BLaER1 treated with 17β-estradiol and CSF1 and Interleukin-3, amounts not matched to agents 10 nM and 100 nM (cell line): ENCODE results near the gene RPN2.

ENCODE experiments used
- H3K27ac ChIP-seq, 11 experiments: shearing (Covaris generic); formaldehyde crosslinking; 2 replicates each; pipeline ENCODE4 v1.8.1; 2022
- H3K27me3 ChIP-seq, 11 experiments: shearing (Covaris generic); formaldehyde crosslinking; 2 replicates each; pipeline ENCODE4 v1.8.1; 2022
- H3K36me3 ChIP-seq, 11 experiments: shearing (Covaris generic); formaldehyde crosslinking; 2 replicates each; pipeline ENCODE4 v1.8.1; 2022
- H3K4me1 ChIP-seq, 10 experiments: shearing (Covaris generic); formaldehyde crosslinking; 2 replicates each; pipeline ENCODE4 v1.8.1; 2022
- H3K4me2 ChIP-seq, 11 experiments: shearing (Covaris generic); formaldehyde crosslinking; 2 replicates each; pipeline ENCODE4 v1.8.1; 2022
- H3K4me3 ChIP-seq, 10 experiments: shearing (Covaris generic); formaldehyde crosslinking; 2 replicates each; pipeline ENCODE4 v1.8.1; 2022
- H3K9ac ChIP-seq, 11 experiments: shearing (Covaris generic); formaldehyde crosslinking; 2 replicates each; pipeline ENCODE4 v1.8.1; 2022
- H3K9me3 ChIP-seq, 11 experiments: shearing (Covaris generic); formaldehyde crosslinking; replicated peaks in 1 of 11; 2 replicates each; pipeline ENCODE4 v1.8.1; 2022
- H4K20me1 ChIP-seq, 11 experiments: shearing (Covaris generic); formaldehyde crosslinking; 2 replicates each; pipeline ENCODE4 v1.8.1; 2022
- Cebpa-rat ChIP-seq, 11 experiments: shearing (Covaris generic); IDR thresholded peaks; 2 replicates each; pipeline ENCODE4 v1.8.1; 2022

RPN2 gene

DNA sequence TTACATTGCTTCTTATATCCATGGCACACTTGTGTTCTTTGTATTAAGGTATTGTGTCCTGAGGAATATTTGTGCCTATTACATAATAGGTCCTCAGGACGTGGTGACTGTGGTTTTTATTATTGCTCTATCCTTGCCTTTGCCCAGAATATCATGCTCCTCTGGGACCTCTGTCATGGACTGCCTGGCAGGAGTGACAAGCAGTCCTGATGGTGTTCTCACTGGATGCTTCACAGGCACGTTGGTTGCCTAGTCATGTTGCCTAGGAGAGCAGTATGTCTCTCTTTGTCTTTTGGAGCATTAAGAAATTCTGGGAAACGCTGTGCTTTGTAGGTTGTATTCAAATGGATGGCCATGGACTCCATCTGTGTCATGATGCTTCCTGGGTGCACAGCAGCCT is 24.9 kb downstream of the RPN2 start:
- Histone ChIP-seq H3K27me3 (no peaks in the 10 kb centered on the region), H3K36me3 (peaks cover 98 to 100% (median 100%) of the 10 kb centered on the region in 11 experiments), H4K20me1 (peaks cover 45 to 86% (median 70%) of the 10 kb centered on the region in 11 experiments; a peak in 21 of 22 replicates), H3K4me2 (no peak overlapping the region), H3K9ac (no peak overlapping the region; a peak in 1 of 22 replicates), H3K4me3 (no peak overlapping the region), H3K27ac (no peak overlapping the region), H3K4me1 (no peaks in the 10 kb centered on the region), H3K9me3 (no peaks in the 10 kb centered on the region)
- TF ChIP-seq Cebpa-rat (IDR thresholded peaks at IDR 0.05), result no peak

DNA sequence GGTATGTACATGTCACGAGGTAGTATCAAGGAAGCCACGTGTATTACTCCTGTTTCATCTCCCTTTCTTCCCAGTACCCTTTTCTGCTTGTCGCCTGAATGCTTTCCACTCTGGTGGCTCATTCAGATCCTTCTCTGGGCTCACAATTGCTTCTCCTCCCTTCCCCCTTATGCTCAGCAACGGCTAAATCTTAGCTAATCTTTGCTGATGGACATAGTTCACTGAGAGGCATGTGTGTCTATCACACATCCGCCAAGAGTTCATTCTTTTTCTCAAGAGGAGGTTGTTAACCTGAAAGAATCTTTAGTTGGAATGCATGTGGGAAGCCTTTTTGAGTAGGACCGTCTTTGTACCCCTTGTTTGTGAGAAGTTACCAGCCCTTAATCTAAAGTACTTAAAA is 26.0 kb downstream of the RPN2 start:
- Histone ChIP-seq H3K36me3 (peaks cover 98 to 100% (median 100%) of the 10 kb centered on the region in 11 experiments), H3K9me3 (no peaks in the 10 kb centered on the region), H3K9ac (no peak overlapping the region), H4K20me1 (peaks cover 41 to 83% (median 69%) of the 10 kb centered on the region in 11 experiments; a peak in 21 of 22 replicates), H3K27me3 (no peaks in the 10 kb centered on the region), H3K4me2 (no peak overlapping the region), H3K27ac (no peak overlapping the region), H3K4me3 (no peak overlapping the region), H3K4me1 (no peaks in the 10 kb centered on the region)
- no peak for TF ChIP-seq Cebpa-rat (IDR thresholded peaks at IDR 0.05)

DNA sequence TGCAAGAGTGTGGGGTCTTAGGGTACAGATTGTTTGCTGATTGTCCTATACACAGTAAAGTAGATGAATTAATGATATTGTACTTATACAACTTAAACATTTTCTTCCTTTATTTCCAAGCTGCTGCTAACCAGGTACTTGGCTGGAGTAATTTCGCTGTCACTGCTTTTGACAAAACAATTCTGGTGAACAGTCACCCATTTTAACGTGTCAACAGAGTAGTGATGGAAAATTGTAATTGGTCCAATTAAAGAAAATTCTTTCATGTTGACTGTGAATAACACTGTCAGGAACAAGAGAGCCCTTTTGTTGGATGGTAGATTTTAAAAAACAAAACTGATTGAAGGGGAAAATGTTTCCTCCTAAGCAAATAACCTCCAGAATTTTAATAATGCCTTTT is 26.7 kb downstream of the RPN2 start:
- no peaks in the 10 kb centered on the region for H3K4me1 ChIP-seq
- H3K9ac ChIP-seq, result no peak overlapping the region
- no peaks in the 10 kb centered on the region for H3K27me3 ChIP-seq
- no peak overlapping the region for H3K4me2 ChIP-seq
- peaks cover 98 to 100% (median 100%) of the 10 kb centered on the region in 11 experiments for H3K36me3 ChIP-seq
- no peaks in the 10 kb centered on the region for H3K9me3 ChIP-seq
- peaks cover 37 to 80% (median 62%) of the 10 kb centered on the region in 11 experiments; a peak in 21 of 22 replicates for H4K20me1 ChIP-seq
- H3K4me3 ChIP-seq, result no peak overlapping the region
- no peak for TF ChIP-seq Cebpa-rat (IDR thresholded peaks at IDR 0.05)
- no peak overlapping the region for H3K27ac ChIP-seq

DNA sequence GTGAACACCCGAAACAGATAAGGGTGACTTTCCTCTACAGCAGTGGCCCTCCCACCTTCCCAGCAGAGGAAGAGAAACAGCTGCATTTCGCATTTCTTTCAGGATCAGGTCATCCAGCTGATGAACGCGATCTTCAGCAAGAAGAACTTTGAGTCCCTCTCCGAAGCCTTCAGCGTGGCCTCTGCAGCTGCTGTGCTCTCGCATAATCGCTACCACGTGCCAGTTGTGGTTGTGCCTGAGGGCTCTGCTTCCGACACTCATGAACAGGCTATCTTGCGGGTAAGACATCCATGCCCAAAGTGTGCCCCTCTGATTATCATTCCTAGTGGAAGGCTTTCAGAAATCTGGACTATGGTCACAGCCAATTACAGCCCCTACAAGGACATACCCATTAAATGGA is 28.0 kb downstream of the RPN2 start:
- Histone ChIP-seq H3K9ac (no peak overlapping the region), H3K27ac (no peak overlapping the region), H3K4me2 (no peak overlapping the region), H3K4me1 (no peaks in the 10 kb centered on the region), H3K27me3 (no peaks in the 10 kb centered on the region), H3K9me3 (no peaks in the 10 kb centered on the region), H4K20me1 (peaks cover 28 to 75% (median 54%) of the 10 kb centered on the region in 11 experiments; a peak in 21 of 22 replicates), H3K36me3 (peaks cover 98 to 100% (median 100%) of the 10 kb centered on the region in 11 experiments), H3K4me3 (no peak overlapping the region)
- no peak for TF ChIP-seq Cebpa-rat (IDR thresholded peaks at IDR 0.05)

DNA sequence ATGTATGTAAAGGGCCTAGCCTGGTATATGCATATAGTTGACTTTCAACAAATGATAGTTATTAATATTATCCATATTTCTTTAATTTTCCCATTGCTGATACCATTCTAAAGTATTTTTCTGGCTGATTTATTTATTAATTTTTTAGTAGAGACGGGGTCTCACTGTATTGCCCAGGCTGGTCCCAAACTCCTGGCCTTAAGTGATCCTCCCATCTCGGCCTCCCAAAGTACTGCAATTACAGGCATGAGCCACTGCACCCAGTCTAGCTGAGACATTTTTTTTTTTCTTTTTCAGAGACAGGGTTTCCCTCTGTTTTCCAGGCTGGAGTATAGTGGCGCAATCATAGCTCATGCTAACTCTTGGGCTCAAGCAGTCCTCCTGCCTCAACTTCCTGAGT is 30.1 kb downstream of the RPN2 start:
- Histone ChIP-seq H3K36me3 (peaks cover 99 to 100% (median 100%) of the 10 kb centered on the region in 11 experiments), H3K9ac (no peak overlapping the region)

DNA sequence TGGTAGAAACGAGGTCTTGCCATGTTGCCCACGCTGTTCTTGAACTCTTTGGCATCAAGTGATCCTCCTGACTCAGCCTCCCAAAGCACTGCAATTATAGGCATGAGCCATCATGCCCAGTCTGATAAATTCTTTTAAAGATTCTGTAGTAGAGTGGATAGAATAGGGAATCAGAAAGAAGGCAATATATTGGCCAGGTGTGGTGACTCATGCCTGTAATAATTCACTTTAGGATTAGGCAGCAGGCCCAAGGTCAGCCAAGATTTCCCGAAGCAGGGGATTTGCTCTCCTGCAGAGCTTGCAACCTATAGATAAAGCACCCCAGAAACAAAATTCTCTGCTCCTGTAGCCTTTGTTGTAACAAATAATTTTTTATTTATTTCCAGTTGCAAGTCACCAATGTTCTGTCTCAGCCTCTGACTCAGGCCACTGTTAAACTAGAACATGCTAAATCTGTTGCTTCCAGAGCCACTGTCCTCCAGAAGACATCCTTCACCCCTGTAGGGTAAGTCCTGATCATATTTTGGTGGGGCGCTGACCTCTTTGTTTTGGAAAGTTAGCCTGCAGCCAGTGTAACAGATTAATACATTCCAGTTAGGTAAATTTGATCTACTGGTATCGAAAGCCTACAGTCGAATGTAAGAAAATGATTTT is 30.7 kb downstream of the RPN2 start:
- Histone ChIP-seq H3K27ac (no peak overlapping the region), H3K27me3 (no peaks in the 10 kb centered on the region), H3K4me1 (no peaks in the 10 kb centered on the region), H3K4me2 (no peak overlapping the region), H3K36me3 (peaks cover 99 to 100% (median 100%) of the 10 kb centered on the region in 11 experiments), H3K9ac (no peak overlapping the region), H3K4me3 (no peak overlapping the region), H3K9me3 (no peaks in the 10 kb centered on the region), H4K20me1 (peaks cover 11 to 58% (median 27%) of the 10 kb centered on the region in 11 experiments; a peak in 17 of 22 replicates)
- no peak for TF ChIP-seq Cebpa-rat (IDR thresholded peaks at IDR 0.05)

More for the DNA sequence above, 30.1 kb downstream of the RPN2 start:
- no peaks in the 10 kb centered on the region for H3K4me1 ChIP-seq
- H3K27me3 ChIP-seq, result no peaks in the 10 kb centered on the region
- no peak overlapping the region for H3K27ac ChIP-seq
- no peak; a peak in 1 of 22 replicates for TF ChIP-seq Cebpa-rat (IDR thresholded peaks at IDR 0.05)
- peaks cover 17 to 64% (median 33%) of the 10 kb centered on the region in 11 experiments; a peak in 20 of 22 replicates for H4K20me1 ChIP-seq
- no peak overlapping the region for H3K4me2 ChIP-seq
- H3K9me3 ChIP-seq, result no peaks in the 10 kb centered on the region
- no peak overlapping the region for H3K4me3 ChIP-seq

DNA sequence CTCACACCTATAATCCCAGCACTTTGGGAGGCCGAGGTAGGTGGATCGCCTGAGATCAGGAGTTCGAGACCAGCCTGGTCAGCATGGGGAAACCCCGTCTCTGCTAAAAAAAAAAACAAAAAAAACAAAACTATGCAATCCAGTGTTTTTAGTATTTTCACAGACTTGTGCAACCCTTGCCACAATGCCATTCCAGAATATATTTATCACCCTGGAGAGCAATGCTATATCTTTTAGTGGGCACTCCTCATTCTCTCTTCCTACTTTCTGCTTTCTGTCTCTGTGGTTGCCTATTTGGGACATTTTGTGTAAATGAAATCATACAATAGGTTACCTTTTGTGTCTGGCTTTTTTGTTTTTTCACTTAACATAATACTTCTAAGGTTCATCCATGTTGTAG is 39.3 kb downstream of the RPN2 start:
- peaks cover 0 to 17% (median 0%) of the 10 kb centered on the region in 10 experiments; a peak in 7 of 20 replicates for H3K4me1 ChIP-seq
- H3K27me3 ChIP-seq, result no peaks in the 10 kb centered on the region
- no peak overlapping the region for H3K9ac ChIP-seq
- H3K36me3 ChIP-seq, result peaks cover 79 to 100% (median 99%) of the 10 kb centered on the region in 11 experiments
- 0 out of 22 replicates have a peak, but pooled peaks cover 0 to 4% (median 0%) of the 10 kb centered on the region in 11 experiments for H3K9me3 ChIP-seq
- no peak overlapping the region for H3K4me2 ChIP-seq
- no peak for TF ChIP-seq Cebpa-rat (IDR thresholded peaks at IDR 0.05)
- peaks cover 0 to 56% (median 19%) of the 10 kb centered on the region in 11 experiments; a peak in 18 of 22 replicates for H4K20me1 ChIP-seq
- H3K27ac ChIP-seq, result no peak overlapping the region
- no peak overlapping the region for H3K4me3 ChIP-seq

DNA sequence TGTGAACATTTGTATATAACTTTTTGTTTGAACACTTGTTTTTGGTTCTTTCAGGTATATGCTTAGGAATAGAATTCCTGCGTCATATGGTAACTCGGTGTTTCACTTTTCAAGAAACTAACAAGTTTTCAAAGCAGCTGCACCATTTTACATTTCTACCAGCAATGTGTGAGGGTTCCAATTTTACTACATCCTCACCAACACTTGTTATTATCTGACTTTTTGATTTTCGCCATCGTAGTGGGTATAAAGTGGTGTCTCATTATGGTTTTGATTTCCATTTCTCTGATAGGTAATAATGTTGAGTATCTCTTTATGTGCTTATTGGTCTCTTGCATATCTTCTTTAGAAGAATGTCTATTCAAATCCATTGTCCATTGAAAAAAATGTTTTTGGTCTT is 39.8 kb downstream of the RPN2 start:
- H3K36me3 ChIP-seq, result peaks cover 78 to 100% (median 99%) of the 10 kb centered on the region in 11 experiments
- no peak overlapping the region for H3K4me3 ChIP-seq
- peaks cover 0 to 55% (median 18%) of the 10 kb centered on the region in 11 experiments; a peak in 17 of 22 replicates for H4K20me1 ChIP-seq
- no peak overlapping the region for H3K27ac ChIP-seq
- H3K9ac ChIP-seq, result no peak overlapping the region
- TF ChIP-seq Cebpa-rat (IDR thresholded peaks at IDR 0.05), result no peak
- no peaks in the 10 kb centered on the region for H3K27me3 ChIP-seq
- peaks cover 0 to 22% (median 0%) of the 10 kb centered on the region in 10 experiments; a peak in 7 of 20 replicates for H3K4me1 ChIP-seq
- H3K4me2 ChIP-seq, result no peak overlapping the region
- 0 out of 22 replicates have a peak, but pooled peaks cover 0 to 4% (median 0%) of the 10 kb centered on the region in 11 experiments for H3K9me3 ChIP-seq

DNA sequence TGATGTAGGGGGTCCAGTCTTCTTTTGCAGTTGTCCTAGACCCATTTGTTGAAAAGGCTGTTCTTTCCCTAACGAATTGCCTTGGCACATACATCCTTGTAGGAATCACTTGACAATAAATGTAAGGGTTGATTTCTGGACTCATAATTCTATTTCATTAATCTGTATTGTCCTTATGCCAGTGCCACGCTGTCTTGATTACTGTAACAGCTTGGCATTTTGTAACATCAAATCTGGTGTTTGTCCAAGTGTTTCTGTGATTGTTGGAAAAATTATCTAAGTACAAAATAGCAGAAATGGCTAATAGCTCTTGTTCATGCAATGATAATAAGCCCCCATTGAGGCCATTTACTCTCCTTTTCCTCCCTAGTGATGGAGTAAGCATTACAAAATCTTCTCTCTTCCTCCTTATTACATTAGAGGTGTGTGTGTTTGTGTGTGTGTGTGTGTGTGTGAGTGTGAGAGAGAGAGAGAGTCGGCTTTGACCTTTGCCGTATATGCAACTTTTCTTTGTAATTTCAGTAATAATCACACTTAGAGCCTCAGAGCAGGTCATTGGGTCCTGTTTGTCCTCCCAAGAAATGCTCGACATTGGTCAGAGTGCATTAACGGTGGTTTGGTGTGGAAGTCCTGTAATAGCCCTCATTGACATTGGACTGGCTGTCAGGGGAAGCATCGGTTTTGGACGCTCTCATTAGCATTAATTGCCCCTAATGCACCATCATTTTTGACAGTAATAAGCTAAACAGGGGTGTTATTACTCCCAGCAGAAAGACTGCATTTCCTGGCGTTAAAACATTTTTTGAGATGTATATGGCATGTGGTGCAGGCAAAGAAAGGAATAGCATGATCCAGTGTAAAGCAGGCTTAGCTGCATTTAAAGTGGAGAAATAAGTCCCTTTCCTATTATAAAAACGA is 40.9 kb downstream of the RPN2 start:
- no peak for TF ChIP-seq Cebpa-rat (IDR thresholded peaks at IDR 0.05)
- Histone ChIP-seq H4K20me1 (peaks cover 0 to 45% (median 18%) of the 10 kb centered on the region in 11 experiments; a peak in 17 of 22 replicates), H3K4me1 (peaks cover 0 to 25% (median 0%) of the 10 kb centered on the region in 10 experiments; a peak in 7 of 20 replicates), H3K9me3 (0 out of 22 replicates have a peak, but pooled peaks cover 0 to 4% (median 0%) of the 10 kb centered on the region in 11 experiments), H3K27me3 (no peaks in the 10 kb centered on the region), H3K36me3 (peaks cover 78 to 100% (median 99%) of the 10 kb centered on the region in 11 experiments), H3K4me2 (no peak overlapping the region), H3K9ac (no peak overlapping the region), H3K27ac (no peak overlapping the region), H3K4me3 (no peak overlapping the region)
